Measurements from ENCODE around the gene CPEB2.
"Not testable (repeated sequence)": the region's sequence is repeated elsewhere in the genome, so short reads cannot be mapped to it uniquely, and the experiment has no call there.

CPEB2 gene

DNA sequence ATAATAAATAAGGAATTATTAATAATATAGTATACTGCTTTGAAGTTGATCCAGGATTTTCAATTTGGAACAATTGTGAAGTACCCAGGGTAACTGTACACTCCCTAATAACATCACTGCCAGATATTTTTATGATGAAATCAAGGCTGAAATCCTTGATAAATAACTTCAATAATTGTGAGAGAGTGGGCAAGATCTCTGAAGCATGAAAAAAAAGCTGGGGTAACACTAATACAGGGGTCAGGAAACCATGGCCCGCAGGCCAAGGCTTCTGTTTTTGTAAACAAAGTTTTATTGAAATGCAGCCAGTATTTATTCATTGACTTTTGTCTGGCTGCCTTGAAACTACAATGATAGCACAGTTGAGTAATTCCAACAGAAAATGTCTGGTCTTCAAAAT is 41.6 kb downstream of the CPEB2 start:
- DNase-seq (ENCODE audit: low read depth): no peak

DNA sequence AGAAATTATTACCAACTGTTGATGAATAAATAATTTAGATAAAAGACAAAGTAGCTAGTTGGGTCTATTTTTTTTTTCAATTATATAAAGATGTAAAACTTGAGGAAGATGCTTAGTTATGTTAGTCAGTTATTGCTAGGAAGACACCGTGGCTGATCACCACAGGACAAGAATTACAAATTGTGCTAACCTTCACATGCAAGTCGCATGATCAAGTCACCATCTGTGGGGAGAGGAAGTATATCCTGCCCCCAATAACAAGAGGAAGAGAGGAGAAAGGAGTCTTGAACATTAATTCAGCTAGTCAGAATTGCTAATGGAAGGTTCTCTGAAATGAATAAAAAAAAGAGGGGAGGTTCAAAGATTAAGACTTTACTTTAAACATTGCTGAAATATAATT is 52.3 kb downstream of the CPEB2 start:
- no peak for DNase-seq (ENCODE audit: low read depth)

DNA sequence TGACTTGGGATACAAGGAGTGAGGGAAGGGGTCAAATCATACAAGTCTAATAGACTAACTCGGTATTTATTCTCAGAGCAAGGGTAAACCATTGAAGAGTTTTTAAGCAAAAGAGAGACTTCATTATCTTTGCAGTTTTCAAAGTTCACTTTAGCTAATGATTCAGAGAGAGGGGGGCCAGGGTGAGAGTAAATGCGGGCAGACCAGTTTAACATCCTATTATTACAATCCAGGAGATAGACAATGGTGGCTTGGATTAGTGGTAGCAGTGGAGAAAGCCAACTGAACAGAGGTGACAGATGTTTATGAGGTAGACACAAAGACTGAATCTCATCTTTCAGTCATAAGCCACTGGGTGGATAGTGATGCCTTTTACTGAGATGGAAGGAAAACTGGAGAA is 57.9 kb downstream of the CPEB2 start:
- DNase-seq (ENCODE audit: low read depth): no peak

DNA sequence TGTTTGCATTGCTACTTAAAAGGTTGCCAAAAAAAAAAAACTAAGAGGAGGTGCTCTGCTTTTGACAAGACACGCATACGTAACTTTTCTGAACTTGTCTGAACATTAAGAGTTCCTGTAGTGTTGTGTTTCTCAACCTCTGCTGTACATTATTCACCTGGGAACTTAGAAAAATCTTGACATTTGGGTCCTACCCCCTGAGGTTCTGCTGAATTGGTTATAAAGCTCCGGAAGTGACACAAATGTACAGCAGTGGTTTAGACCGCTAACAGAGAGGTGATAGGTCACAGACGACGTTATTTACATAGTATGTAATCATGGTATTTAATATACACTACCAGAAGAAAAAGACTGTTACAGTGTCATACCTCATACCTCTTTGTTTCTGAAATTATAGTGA is 61.1 kb downstream of the CPEB2 start:
- no peak for DNase-seq (ENCODE audit: low read depth)

DNA sequence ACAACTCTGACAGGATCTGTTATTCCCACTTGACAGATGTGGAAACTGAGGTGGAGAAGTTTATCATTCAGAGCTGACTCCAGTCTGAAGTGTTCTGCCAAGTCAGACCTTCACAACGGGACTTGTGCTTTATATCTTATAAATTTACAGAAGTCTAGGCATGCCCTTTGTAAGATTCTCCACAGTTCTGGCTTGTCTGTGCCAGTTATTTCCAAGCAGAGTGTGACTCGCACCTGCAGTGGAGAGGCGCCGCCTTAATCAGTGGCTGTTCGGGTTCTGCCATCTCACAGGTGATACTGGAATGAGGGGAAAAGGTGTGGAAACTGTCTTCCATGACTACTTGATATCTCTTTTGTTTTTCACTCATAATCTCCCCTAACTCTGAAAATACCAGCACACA is 63.2 kb downstream of the CPEB2 start:
- no peak for DNase-seq (ENCODE audit: low read depth)

DNA sequence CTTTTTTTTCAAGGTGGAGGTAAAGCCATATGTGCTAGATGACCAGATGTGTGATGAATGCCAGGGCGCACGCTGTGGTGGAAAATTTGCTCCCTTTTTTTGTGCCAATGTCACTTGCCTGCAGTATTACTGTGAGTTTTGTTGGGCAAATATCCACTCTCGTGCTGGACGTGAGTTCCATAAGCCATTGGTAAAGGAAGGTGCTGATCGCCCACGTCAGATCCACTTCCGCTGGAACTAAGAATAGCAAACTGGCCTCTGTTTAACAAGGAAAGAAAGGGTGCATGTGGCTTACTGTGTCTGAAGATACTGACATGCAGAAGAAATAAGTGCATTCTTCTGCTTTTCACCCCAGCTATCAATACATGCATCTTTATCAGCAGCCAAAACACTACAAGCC is 63.9 kb downstream of the CPEB2 start:
- no peak for DNase-seq (ENCODE audit: low read depth)

DNA sequence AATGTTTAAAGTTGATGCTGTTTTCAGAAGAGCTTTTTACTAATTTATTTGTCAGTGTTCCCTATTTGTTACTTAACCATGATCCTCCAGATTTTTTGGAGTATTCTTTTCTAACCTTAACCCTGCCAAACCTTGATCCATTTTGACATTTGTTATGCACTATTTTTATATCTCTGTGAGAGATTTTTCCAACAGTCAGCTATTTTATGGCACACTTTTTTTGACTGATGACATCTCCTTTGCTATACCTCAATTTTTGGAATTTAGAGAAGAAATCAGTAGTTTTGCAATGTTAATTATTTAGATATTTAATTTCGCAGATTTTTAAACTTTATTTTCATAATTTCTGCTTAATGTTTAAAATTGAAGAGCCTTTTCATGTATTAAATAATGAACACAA is 66.0 kb downstream of the CPEB2 start:
- no peak for DNase-seq (ENCODE audit: low read depth)

DNA sequence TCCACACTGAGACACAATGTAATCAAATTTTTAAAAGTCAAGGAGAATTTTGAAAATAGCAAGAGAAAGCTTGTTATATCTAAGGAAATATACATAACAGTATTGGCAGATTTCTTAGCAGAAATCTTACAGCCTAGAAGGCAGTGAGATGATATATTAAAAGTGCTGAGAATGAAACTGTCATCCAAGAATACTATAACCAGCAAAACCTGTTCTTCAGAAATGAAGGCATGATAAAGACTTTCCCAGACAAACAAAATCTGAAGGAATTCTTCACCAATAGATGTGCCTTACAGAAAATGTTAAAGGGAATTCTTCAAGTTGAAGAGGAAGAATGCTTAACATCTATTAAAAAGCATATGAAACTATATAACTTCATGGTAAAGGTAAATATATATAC is 73.6 kb downstream of the CPEB2 start:
- DNase-seq (ENCODE audit: low read depth): no peak

DNA sequence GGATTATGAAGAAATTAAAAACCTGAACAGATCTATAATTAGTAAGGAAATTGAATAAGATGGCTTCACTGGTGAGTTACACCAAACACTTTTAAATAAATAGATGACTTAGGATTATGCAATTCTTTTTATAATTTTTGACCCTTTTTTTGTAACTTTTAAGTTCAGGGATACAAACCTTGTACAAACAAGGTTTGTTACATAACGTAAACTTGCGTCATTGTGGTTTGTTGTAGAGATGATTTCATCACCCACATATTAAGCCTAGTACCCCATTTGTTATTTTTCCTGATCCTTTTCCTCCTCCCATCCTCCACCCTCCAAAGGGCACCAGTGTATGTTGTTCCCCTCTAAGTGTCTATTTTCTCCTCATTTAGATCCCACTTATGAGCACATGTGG is 75.7 kb downstream of the CPEB2 start:
- no peak for DNase-seq (ENCODE audit: low read depth)

DNA sequence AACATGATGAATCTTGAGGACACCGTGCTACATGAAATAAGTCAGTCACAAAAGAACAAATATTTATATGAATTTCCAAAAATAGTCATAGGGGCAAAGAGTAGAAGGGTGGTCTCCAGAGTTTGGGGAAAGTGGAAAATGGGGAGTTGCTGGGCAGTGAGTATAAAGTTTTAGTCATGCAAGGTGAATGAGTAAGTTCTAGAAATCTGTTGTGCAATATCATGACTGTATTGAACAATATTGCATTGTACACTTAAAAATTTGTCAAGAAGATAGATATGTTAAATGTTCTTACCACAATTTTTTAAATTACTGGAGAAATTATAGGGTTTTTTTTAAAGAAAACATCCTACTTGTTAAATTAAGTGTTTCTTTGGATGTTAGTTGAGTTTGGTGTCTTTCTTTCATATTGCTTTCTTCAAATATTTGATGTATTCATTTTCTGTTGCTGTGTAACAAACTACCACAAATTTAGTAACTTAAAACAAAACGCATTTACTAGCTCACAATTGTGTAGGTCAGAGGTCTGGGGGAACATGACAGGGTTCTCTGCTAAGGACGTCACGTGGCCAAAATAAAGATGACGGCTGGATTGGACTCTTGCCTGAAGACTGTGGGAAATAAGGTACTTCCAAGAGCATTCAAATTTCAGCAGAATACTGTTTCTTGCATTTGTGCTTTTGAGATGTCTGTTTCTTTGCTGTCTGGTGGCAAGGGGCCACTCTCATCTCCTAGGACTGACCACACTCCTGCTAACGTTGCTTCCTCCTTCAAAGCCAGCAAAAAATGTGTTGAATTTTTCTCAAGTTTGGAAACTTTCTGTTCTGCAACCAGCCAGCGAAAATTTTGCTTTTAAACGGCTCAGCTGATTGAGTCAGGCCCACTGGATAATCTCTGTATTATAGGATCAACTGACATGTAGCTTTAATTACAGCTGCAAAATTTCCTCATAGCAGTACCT is 76.7 kb downstream of the CPEB2 start:
- DNase-seq (ENCODE audit: low read depth): no peak

DNA sequence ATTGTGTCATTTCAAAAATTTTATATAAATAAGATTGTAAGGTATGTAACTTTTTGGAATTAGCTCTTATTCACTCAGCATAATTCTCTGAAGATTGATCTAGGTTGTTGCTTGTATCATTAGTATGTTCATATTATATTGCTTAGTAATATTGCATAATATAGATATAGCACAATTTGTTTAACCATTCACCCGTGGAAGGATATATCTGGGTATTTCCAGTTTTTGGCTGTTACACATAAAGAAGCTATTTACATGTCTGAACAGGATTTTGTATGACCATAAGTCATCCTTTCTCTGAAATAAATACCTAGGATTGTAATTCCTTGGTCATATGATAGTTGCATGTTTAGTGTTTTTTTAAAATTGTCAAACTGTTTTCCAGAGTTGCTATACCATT is 82.5 kb downstream of the CPEB2 start:
- no peak for DNase-seq (ENCODE audit: low read depth)

DNA sequence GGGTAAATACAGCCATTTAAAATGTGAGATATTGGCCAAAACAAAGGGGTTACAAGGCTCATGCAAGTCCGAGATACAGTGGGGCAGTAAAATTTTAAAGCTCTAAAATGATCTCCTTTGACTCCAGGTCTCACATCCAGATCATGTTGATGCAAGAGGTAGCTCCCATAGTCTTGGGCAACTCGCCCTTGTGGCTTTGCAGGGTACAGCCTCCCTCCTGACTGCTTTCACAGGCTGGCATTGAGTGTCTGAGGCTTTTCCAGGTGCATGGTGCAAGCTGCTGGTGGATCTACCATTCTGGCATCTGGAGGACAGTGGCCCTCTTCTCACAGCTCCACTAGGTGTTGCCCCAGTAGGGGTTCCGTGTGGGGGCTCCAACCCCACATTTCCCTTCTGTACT is 83.5 kb downstream of the CPEB2 start:
- DNase-seq (ENCODE audit: low read depth): not testable (repeated sequence)

DNA sequence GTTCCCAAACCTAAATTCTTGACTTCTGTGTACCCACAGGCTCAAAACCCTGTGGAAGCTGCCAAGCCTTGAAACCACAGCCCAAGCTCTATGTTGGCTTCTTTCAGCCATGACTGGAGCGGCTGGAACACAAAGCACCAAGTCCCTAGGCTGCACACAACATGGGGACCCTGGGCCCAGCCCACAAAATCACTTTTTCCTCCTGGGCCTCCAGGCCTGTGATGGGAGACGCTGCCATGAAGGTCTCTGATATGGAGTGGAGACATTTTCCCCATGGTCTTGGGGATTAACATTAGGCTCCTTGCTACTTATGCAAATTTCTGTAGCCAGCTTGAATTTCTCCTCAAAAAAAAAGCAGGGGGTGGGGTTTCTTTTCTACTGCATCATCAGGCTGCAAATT is 84.0 kb downstream of the CPEB2 start:
- DNase-seq (ENCODE audit: low read depth): not testable (repeated sequence)

DNA sequence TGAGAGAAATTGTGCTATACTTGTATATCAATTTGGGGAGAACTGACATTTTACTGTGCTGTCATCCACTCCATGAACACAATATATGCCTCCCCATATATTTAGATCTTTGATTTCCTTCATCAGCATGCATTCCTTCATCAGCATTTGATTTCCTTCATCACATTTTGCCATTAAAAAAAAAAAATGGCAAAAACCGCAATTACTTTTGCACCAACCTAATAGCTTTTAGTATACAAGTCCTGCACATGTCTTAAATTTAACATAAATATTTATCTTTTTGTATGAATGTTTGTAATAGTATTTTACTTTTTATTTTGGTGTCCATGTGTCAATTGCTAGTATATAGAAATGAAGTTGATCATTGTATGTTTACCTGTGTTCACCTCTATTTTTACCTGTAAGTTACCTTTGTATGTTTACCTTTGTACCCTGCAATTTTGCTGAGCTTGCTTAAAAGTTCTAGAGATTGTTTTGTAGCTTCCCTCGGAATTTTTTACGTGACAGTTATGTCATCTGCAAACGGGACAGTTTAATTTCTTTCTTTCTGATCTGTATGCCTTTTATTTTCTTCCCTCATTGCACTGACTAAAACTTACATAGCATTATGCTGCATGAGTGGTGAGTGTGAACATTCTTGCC is 86.2 kb downstream of the CPEB2 start:
- DNase-seq (ENCODE audit: low read depth): no peak

DNA sequence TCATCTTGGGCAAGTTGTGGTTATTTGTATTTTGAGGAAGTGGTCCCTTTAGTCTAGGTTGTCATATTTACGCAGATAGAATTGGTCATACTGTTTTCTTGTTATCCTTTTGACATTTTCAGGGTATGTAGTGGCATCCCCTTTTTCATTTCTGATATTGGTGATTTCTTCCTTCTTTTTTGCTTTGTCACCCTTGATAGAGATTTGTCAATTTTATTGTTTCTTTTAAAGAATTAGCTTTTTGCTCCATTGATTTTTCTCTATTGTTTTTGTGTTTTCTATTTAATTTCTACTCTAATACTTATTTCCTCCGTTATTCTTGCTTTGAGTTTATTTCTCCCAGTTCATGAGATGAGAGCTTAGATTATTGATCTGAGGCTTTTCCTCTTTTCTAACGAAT is 87.7 kb downstream of the CPEB2 start:
- DNase-seq (ENCODE audit: low read depth): no peak

DNA sequence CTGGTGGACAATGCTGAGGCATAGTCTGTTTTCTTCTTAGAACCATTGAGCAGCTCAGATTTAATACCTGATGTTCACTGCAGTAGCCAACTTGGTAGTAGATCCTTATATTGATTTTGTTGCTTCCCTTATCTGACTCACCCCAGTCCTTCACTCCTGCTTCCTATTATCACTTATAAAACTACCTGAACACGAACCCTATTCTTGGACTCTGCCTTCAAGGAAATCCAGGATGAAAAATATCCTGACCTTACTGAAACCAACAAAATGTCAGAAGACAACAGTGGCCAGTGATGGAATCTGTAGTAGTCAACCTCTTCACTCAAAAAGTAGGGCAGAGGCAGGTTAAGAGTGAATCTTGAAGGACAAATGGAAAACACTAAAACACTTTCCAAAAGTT is 98.1 kb downstream of the CPEB2 start:
- DNase-seq (ENCODE audit: low read depth): no peak

DNA sequence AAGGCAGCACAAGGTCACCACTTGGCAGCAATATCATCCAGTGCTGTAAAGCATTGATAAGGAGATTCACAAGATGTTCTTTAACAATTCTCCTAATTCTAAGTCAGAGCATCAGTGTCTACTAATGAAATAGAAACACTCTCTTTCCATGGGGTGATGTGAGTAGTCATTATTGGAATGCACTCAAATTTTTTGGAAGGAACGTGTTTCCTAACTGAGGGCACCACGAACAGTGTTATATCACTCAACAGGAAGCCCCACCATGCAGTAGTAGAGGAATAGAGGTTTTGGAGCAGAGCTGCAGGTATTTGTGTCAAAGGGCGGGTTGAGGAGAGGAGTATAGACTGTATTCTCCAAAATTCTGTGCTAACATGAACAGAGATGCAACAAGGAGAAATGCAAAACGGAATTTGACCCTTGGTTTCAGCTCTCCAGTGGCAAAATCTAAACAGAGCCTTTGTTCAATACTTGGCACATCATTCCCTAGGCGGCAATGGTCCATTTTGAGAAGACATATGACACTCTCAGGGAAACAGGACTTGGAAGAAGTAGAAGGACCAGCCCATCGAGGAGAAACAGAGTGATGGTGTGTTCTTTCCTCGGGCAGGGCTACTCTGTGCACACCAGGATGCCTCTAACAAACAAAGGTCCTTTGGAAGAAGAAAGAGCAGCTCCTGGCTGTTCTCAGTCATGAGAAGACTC is 98.9 kb downstream of the CPEB2 start:
- no peak for DNase-seq (ENCODE audit: low read depth)

DNA sequence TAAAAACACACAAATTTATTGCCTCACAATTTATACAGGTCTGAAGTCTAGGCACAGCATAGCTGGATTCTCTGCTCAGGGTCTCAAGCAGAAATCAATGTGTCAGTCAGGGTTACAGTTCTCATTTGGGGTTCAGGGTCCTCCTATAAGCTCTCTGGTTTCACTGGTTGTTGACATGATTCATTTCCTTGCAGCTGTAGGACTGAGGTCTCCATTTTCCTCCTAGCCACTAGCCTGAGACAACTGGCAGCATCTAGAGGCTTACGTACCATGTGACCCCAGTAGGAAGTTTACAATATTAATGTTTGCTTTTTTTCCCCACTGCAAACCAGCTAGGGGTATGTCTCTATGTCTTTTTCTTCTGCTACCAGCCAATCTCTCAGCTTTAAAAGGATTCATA is 102.5 kb downstream of the CPEB2 start:
- no peak for DNase-seq (ENCODE audit: low read depth)

DNA sequence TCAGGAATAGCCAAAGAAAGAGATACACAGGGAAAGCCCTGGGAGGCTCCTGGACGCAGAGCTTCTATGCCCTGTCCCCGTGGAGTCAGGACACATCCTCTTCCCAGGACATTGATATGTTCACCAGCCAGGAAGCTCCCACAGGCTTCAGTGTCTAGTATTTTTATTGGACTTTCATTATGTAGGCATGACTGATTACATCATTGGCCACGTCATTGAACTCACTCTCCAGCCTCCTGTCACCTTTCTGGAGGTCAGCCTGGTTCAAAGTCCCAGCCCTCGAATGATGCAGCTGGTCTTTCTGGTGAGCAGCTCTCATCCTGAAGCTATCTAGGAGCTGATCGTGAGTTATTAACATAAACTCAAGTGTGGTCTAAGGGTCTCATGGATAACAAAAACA is 104.1 kb downstream of the CPEB2 start:
- no peak for DNase-seq (ENCODE audit: low read depth)

DNA sequence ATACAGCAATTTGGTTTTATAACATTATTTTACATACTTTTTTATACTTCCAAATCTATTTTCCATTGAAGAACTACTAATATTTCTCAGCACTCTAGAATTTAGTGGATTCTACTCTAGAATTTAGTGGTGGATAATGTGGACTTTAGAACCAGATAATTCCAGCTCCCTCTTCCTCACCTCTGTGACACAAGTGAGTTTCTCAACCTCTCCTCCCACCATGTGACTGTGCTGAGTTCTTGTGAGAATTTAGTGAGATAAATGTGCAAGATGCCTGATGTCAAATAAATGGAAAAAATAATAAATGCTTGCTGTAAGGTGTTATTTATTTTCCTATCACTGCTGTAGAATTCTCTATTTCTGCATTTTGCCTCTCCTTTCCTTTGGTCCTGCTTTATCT is 107.3 kb downstream of the CPEB2 start:
- DNase-seq (ENCODE audit: low read depth): no peak

DNA sequence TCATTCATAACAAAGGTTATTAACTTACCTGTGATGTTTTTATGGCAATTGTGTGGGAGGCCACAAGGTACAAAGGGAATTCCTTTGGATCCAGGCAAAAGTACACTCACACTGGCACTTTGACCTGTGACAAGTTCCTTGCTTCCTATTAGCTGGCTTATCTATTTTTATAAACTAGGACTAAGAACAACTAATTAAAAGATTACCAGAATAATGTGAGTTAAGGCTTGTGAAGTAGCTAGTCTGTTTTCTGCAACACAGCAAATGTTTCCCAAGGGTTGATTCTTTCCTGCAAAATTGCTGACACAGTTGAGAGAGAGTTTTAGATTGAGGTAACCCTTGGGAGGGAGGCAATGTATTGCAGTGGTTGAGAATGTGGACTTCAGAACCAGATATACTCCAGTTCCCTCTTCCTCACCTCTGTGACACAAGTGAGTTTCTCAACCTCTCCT is 107.9 kb downstream of the CPEB2 start:
- DNase-seq (ENCODE audit: low read depth): no peak

DNA sequence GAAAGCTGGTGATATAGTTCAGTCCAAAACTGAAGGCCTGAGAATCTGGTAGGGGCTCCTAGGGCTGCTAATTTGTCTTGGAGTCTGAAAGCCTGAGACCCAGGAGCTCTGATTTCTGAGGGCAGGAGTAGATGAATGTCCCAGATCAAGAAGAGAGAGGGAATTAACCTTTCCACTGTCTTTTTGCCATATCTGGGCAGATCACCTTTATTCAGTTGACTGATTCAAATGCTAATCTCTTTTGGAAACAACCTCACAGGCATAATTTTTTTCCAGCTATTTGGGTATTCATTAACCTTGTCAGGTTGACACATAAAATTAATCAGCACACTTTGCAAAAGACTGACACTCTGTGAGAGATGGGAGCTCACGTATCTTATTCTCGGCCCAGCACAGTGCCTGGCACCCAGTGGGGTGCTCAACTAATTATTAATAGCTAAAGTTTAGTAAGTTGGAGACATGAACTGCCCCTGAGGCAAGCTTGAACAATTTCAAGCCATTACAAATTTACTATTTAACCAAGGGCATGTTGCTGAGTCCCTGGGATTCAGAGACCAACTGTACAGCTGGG is 114.3 kb downstream of the CPEB2 start:
- DNase-seq (ENCODE audit: low read depth): no peak

Data from stimulated activated CD8-positive, alpha-beta memory T cell treated with anti-CD3 and anti-CD28 coated beads, Interleukin-7, amount 100 ng/mL, for 24 hours (primary cell).